Neural cell (in vitro differentiated cells): ENCODE measurements around the gene SH3PXD2B.

Experiments used
- EP300 ChIP-seq: fragments of 450-650 bp; conservative IDR thresholded peaks from 2 replicates; pipeline ENCODE4 v1.6.1; 2014; ENCODE audit warnings: antibody characterized with exemption, mild to moderate bottlenecking, moderate library complexity; ENCODE audit not compliant: poor library complexity, severe bottlenecking
- EZH2 ChIP-seq: fragments of 200-600, 300-800 bp; shearing (Covaris generic), sonication (generic); IDR thresholded peaks from 2 replicates; pipeline ENCODE4 v1.6.1; 2014; ENCODE audit warnings: antibody characterized with exemption, low read length, borderline replicate concordance, mild to moderate bottlenecking; ENCODE audit not compliant: insufficient read depth, poor library complexity, severe bottlenecking
- MXI1 ChIP-seq: fragments of 450-650 bp; conservative IDR thresholded peaks from 2 replicates; pipeline ENCODE4 v1.6.1; 2014; ENCODE audit warnings: antibody characterized with exemption, mild to moderate bottlenecking; ENCODE audit not compliant: poor library complexity, severe bottlenecking
- POLR2AphosphoS5 ChIP-seq: IDR thresholded peaks from 2 replicates; pipeline ENCODE4 v1.6.1; 2012
- SMC3 ChIP-seq: fragments of 450-650 bp; conservative IDR thresholded peaks from 2 replicates; pipeline ENCODE4 v1.6.1; 2014; ENCODE audit warnings: antibody characterized with exemption, mild to moderate bottlenecking, moderate library complexity; ENCODE audit not compliant: poor library complexity
- TAF1 ChIP-seq: IDR thresholded peaks from 2 replicates; pipeline ENCODE4 v1.6.1; 2012; ENCODE audit warnings: low read depth
- TF ChIP-seq, protein P1 (sequence below): fragments of 450-650 bp; IDR thresholded peaks from 2 replicates; pipeline ENCODE4 v1.5.1; 2014; ENCODE audit warnings: antibody characterized with exemption, mild to moderate bottlenecking, moderate library complexity; ENCODE audit not compliant: poor library complexity, severe bottlenecking
- TF ChIP-seq, protein P2 (sequence below): IDR thresholded peaks from 2 replicates; pipeline ENCODE4 v1.6.1; 2012; ENCODE audit warnings: borderline replicate concordance

DNA sequence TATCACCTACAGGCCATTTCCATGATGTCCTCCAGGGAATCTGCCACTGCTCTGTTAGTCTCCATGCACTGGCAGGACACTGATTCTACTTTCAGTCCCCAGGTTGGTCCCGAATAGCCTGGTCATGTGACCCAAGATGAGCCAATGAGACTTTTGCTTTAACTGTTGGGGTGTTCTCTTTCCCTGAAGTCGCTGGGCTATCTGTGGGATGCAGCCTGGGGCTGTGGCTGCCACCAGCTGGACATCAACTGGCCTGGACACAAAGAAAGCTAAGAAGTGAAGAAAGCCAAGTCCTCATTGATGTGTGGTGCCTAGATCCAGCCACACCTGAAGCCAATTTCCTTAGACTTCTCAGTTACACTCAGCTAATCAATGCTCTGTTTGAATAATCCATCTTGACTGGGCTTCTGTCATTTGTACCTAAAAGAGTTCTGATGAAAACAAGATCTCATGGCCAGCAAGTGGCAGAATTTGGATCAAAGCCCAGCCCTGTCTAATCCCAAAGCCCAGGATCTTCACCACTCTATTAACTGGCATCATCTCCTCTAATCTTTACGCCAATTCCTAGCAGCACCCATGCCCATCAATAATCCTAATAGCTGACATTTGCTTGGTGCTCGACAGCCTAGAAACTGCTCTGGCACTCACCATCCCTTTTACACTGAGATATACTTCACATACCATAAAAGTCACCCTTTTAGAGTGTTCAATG is 37.0 kb downstream of the SH3PXD2B start:
- TF ChIP-seq, protein P1, sequence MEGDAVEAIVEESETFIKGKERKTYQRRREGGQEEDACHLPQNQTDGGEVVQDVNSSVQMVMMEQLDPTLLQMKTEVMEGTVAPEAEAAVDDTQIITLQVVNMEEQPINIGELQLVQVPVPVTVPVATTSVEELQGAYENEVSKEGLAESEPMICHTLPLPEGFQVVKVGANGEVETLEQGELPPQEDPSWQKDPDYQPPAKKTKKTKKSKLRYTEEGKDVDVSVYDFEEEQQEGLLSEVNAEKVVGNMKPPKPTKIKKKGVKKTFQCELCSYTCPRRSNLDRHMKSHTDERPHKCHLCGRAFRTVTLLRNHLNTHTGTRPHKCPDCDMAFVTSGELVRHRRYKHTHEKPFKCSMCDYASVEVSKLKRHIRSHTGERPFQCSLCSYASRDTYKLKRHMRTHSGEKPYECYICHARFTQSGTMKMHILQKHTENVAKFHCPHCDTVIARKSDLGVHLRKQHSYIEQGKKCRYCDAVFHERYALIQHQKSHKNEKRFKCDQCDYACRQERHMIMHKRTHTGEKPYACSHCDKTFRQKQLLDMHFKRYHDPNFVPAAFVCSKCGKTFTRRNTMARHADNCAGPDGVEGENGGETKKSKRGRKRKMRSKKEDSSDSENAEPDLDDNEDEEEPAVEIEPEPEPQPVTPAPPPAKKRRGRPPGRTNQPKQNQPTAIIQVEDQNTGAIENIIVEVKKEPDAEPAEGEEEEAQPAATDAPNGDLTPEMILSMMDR = no peak
- no peak for TF ChIP-seq EZH2
- no peak for TF ChIP-seq EP300
- no peak for TF ChIP-seq POLR2AphosphoS5
- TF ChIP-seq MXI1 = no peak
- TF ChIP-seq, protein P2, sequence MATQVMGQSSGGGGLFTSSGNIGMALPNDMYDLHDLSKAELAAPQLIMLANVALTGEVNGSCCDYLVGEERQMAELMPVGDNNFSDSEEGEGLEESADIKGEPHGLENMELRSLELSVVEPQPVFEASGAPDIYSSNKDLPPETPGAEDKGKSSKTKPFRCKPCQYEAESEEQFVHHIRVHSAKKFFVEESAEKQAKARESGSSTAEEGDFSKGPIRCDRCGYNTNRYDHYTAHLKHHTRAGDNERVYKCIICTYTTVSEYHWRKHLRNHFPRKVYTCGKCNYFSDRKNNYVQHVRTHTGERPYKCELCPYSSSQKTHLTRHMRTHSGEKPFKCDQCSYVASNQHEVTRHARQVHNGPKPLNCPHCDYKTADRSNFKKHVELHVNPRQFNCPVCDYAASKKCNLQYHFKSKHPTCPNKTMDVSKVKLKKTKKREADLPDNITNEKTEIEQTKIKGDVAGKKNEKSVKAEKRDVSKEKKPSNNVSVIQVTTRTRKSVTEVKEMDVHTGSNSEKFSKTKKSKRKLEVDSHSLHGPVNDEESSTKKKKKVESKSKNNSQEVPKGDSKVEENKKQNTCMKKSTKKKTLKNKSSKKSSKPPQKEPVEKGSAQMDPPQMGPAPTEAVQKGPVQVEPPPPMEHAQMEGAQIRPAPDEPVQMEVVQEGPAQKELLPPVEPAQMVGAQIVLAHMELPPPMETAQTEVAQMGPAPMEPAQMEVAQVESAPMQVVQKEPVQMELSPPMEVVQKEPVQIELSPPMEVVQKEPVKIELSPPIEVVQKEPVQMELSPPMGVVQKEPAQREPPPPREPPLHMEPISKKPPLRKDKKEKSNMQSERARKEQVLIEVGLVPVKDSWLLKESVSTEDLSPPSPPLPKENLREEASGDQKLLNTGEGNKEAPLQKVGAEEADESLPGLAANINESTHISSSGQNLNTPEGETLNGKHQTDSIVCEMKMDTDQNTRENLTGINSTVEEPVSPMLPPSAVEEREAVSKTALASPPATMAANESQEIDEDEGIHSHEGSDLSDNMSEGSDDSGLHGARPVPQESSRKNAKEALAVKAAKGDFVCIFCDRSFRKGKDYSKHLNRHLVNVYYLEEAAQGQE = no peak
- TF ChIP-seq TAF1 = no peak
- no peak for TF ChIP-seq SMC3
